Measurements from ENCODE around the gene ARID5A. TPM values are rescaled to one million over a fixed set of nuclear protein-coding genes. Genes with fewer than 3 reads are reported as not detected.

ARID5A gene
- total and polyA plus RNA-seq, 2 of the 13 experiments (the other 11 are each of a cell fraction or from before 2014, with no cell fraction given): 6.0 to 9.5 TPM

GRCh38 chr2:96556441-96557330 is 20.1 kb downstream of the ARID5A start (continued):
- TF ChIP-seq ZNF691 (CRISPR knock-in tag; IDR thresholded peaks at IDR 0.05; ENCODE audit: borderline replicate concordance, low read depth): peak; percentile 88; the same call in 1 of the 2 replicates
- no peak for TF ChIP-seq TRIM22 (IDR thresholded peaks at IDR 0.05)
- TF ChIP-seq NFKB2 (CRISPR knock-in tag; IDR thresholded peaks at IDR 0.05; ENCODE audit: borderline replicate concordance): no peak; the same call in 1 of the 2 replicates
- TF ChIP-seq THAP11 (CRISPR knock-in tag; IDR thresholded peaks at IDR 0.05): peak; percentile 90
- no peak for TF ChIP-seq PCBP1 (IDR thresholded peaks at IDR 0.05; ENCODE audit: borderline replicate concordance, low read depth, low read length)
- TF ChIP-seq RFX5 (IDR thresholded peaks at IDR 0.05; ENCODE audit: low read depth, low read length): peak; percentile 36; the same call in 1 of the 2 replicates
- no peak for TF ChIP-seq NBN (conservative IDR thresholded peaks at IDR 0.05)
- peak; percentile 85; the same call in 1 of the 2 replicates for TF ChIP-seq ARHGAP35 (CRISPR knock-in tag; IDR thresholded peaks at IDR 0.05; ENCODE audit: borderline replicate concordance)
- peak in 1 of 2 experiments; percentile 97; a peak in 2 of 4 replicates for TF ChIP-seq ATF4 (CRISPR knock-in tag; IDR thresholded peaks at IDR 0.05)
- TF ChIP-seq ZNF639 (CRISPR knock-in tag; conservative IDR thresholded peaks at IDR 0.05): no peak
- TF ChIP-seq ZNF556 (CRISPR knock-in tag; IDR thresholded peaks at IDR 0.05; ENCODE audit: borderline replicate concordance): peak; percentile 81
- 0 out of 2 replicates have a peak, but pooled peaks have one; percentile 67 for TF ChIP-seq ZBTB43 (CRISPR knock-in tag; conservative IDR thresholded peaks at IDR 0.05)
- no peak for TF ChIP-seq ZNF576 (CRISPR knock-in tag; IDR thresholded peaks at IDR 0.05)
- TF ChIP-seq WIZ (CRISPR knock-in tag; IDR thresholded peaks at IDR 0.05): peak; percentile 90; the same call in 1 of the 2 replicates
- TF ChIP-seq SNRNP70 (IDR thresholded peaks at IDR 0.05; ENCODE audit: low read depth, low read length): no peak
- no peak for TF ChIP-seq TBP (CRISPR knock-in tag; IDR thresholded peaks at IDR 0.05)
- no peak for TF ChIP-seq PHF8 (CRISPR knock-in tag; IDR thresholded peaks at IDR 0.05)
- TF ChIP-seq ZNF317 (CRISPR knock-in tag; IDR thresholded peaks at IDR 0.05): peak; percentile 75; the same call in 1 of the 2 replicates
- TF ChIP-seq ZNF614 (CRISPR knock-in tag; IDR thresholded peaks at IDR 0.05; ENCODE audit: borderline replicate concordance): peak; percentile 98
- no peak for TF ChIP-seq GRHL1 (CRISPR knock-in tag; conservative IDR thresholded peaks at IDR 0.05)
